Endothelial cell of umbilical vein (primary cell): Measurements from ENCODE around the gene VAC14. TPM values are rescaled to one million over a fixed set of nuclear protein-coding genes. Genes with fewer than 3 reads are reported as not detected.

ENCODE experiments used
- BruUV-seq: library from RNA; stranded (reverse); fragments of 400-500 nt; replicated peaks from 2 replicates; lab custom pipeline; 2021; lab: Mats Ljungman, UMichigan
- CTCF ChIA-PET: fragments of 300-600, 350-600 bp; sonication (Branson Sonifier 250); formaldehyde crosslinking; loops from one replicate; lab custom pipeline; 2021; ENCODE audit warnings: antibody characterized with exemption, inconsistent platforms; lab: Charles Lee
- POLR2A ChIA-PET: fragments of 300-600, 350-600 bp; sonication (Branson Sonifier 250); formaldehyde crosslinking; loops from one replicate; lab custom pipeline; 2021; ENCODE audit warnings: antibody characterized with exemption, inconsistent platforms; lab: Charles Lee
- DNase-seq: peaks from one replicate; pipeline ENCODE4 v3.0.0-alpha.2; 2011; ENCODE audit warnings: low read depth, low spot score
- FAIRE-seq: peaks from 2 replicates; lab custom pipeline; 2011; peaks lifted over from hg19 to GRCh38; lab: Jason Lieb, UNC
- H2AFZ ChIP-seq: 2 replicates; pipeline ENCODE4 v1.6.0; 2012; ENCODE audit warnings: low read depth, low read length, control low read depth, inconsistent platforms
- H3K27ac ChIP-seq: 2 replicates; pipeline ENCODE4 v1.5.1; 2011; ENCODE audit warnings: low read depth, mild to moderate bottlenecking, control low read depth, low read length, moderate library complexity; ENCODE audit not compliant: insufficient read depth
- H3K27me3 ChIP-seq, 2 experiments: 2 replicates each; pipeline versions ENCODE4 v1.6.0 to v1.6.1; 2011; ENCODE audit warnings: low read length in 2 of 2, mixed read lengths in 1 of 2; ENCODE audit not compliant: control insufficient read depth in 2 of 2, insufficient read depth in 2 of 2
- H3K36me3 ChIP-seq, 2 experiments: 2 replicates in 1 of 2; 3 replicates in 1 of 2; pipeline ENCODE4 v1.5.1; 2011; ENCODE audit warnings: low read length in 2 of 2, mild to moderate bottlenecking in 1 of 2, moderate library complexity in 1 of 2; ENCODE audit not compliant: control insufficient read depth in 2 of 2, insufficient read depth in 2 of 2; ENCODE audit errors: extremely low read depth in 1 of 2
- H3K4me1 ChIP-seq: 3 replicates; pipeline ENCODE4 v1.5.1; 2011; ENCODE audit warnings: mild to moderate bottlenecking, low read length; ENCODE audit not compliant: control insufficient read depth, insufficient read depth; ENCODE audit errors: extremely low read depth
- H3K4me2 ChIP-seq: 2 replicates; pipeline ENCODE4 v1.6.1; 2011; ENCODE audit warnings: low read length, control low read depth, mixed read lengths; ENCODE audit not compliant: insufficient read depth
- H3K4me3 ChIP-seq, 3 experiments: fragments of 200-600 bp in 1 of 3; sonication (generic), shearing (Covaris generic) in 1 of 3; replicated peaks in 1 of 3; 2 replicates each; pipeline ENCODE4 v1.5.1; 2011 to 2016; ENCODE audit warnings: control low read depth in 3 of 3, low read length in 3 of 3, mild to moderate bottlenecking in 2 of 3, inconsistent platforms in 1 of 3, low read depth in 1 of 3, moderate library complexity in 1 of 3; ENCODE audit not compliant: insufficient read depth in 1 of 3
- H3K79me2 ChIP-seq: 2 replicates; pipeline ENCODE4 v1.6.0; 2012; ENCODE audit warnings: low read length, inconsistent platforms; ENCODE audit not compliant: control insufficient read depth, insufficient read depth
- H3K9ac ChIP-seq: replicated peaks from 2 replicates; pipeline ENCODE3; 2011; ENCODE audit warnings: low read length, control low read depth; ENCODE audit not compliant: insufficient read depth; ENCODE audit errors: extremely low read depth
- H3K9me1 ChIP-seq: replicated peaks from 3 replicates; pipeline ENCODE4 v1.6.0; 2011; ENCODE audit warnings: mild to moderate bottlenecking, low read length; ENCODE audit not compliant: control insufficient read depth, insufficient read depth; ENCODE audit errors: extremely low read depth
- H3K9me3 ChIP-seq: replicated peaks from 2 replicates; pipeline ENCODE4 v1.5.1; 2012; ENCODE audit warnings: low read length, inconsistent platforms; ENCODE audit not compliant: control insufficient read depth, insufficient read depth
- H4K20me1 ChIP-seq: replicated peaks from 2 replicates; pipeline ENCODE3; 2011; ENCODE audit warnings: mild to moderate bottlenecking, low read length; ENCODE audit not compliant: control insufficient read depth, insufficient read depth; ENCODE audit errors: extremely low read depth
- CTCF ChIP-seq, 2 donors: IDR thresholded peaks; 1 replicate in 1 of 2; 2 replicates in 1 of 2; pipeline ENCODE4 v1.5.1; 2011; ENCODE audit warnings: low read length in 2 of 2, mild to moderate bottlenecking in 2 of 2, moderate library complexity in 2 of 2, control low read depth in 1 of 2, inconsistent platforms in 1 of 2, low read depth in 1 of 2; ENCODE audit not compliant: insufficient read depth in 1 of 2; ENCODE audit errors: extremely low read depth in 1 of 2
- EZH2 ChIP-seq: IDR thresholded peaks from 2 replicates; pipeline ENCODE4 v1.6.1; 2012; ENCODE audit warnings: borderline replicate concordance, low read depth, mild to moderate bottlenecking, moderate library complexity, low read length, inconsistent platforms; ENCODE audit not compliant: severe bottlenecking
- FOS ChIP-seq: IDR thresholded peaks from 2 replicates; pipeline ENCODE4 v1.6.1; 2011; ENCODE audit warnings: mild to moderate bottlenecking, low read length, moderate library complexity, borderline replicate concordance; ENCODE audit not compliant: insufficient read depth
- GATA2 ChIP-seq: IDR thresholded peaks from 2 replicates; pipeline ENCODE4 v1.7.0; 2011; ENCODE audit warnings: low read depth, mild to moderate bottlenecking, moderate library complexity, mixed read lengths, low read length; ENCODE audit not compliant: insufficient read length, insufficient read depth
- JUN ChIP-seq: IDR thresholded peaks from 2 replicates; pipeline ENCODE4 v1.6.1; 2011; ENCODE audit warnings: borderline replicate concordance, low read depth; ENCODE audit not compliant: insufficient read length, insufficient read depth
- MAX ChIP-seq: IDR thresholded peaks from 2 replicates; pipeline ENCODE4 v1.6.1; 2011; ENCODE audit not compliant: insufficient read depth, insufficient read length
- MYC ChIP-seq: IDR thresholded peaks from one replicate; pipeline ENCODE4 v1.6.1; 2011; ENCODE audit warnings: mild to moderate bottlenecking, low read depth, low read length
- POLR2A ChIP-seq: IDR thresholded peaks from 2 replicates; pipeline ENCODE4 v1.6.1; 2012; ENCODE audit warnings: low read depth, mild to moderate bottlenecking, control low read depth, low read length
- POLR2AphosphoS5 ChIP-seq: IDR thresholded peaks from 2 replicates; pipeline ENCODE4 v1.6.1; 2012; ENCODE audit warnings: low read depth, mild to moderate bottlenecking, control low read depth, low read length, moderate library complexity; ENCODE audit not compliant: insufficient read depth
- dilution Hi-C: fragments of 300-500 bp; cut with MboI; formaldehyde crosslinking; loops from one replicate; pipeline ENCODE4 v1.15.0; 2019; ENCODE audit warnings: low sequenced_read_pairs; ENCODE audit not compliant: extremely low pct_ligation_motif_present
- intact Hi-C: fragments of 100-400 bp; cut with micrococcal nuclease; formaldehyde crosslinking; loops from one replicate; pipeline ENCODE4 v1.10.0; 2022
- polyA plus RNA-seq, 4 experiments: library from polyadenylated mRNA; depleted of rRNA in 3 of 4; stranded (reverse) in 3 of 4; unstranded in 1 of 4; fragments of >200 nt; gene quantifications; 2 replicates each; pipeline versions ENCODE4 v1.2.1 to v1.2.3, GENCODE V29; 2011 to 2012; ENCODE audit warnings: missing spikeins in 1 of 4
- total RNA-seq: library from RNA; stranded (reverse); gene quantifications from 2 replicates; pipeline ENCODE4 v1.2.3, GENCODE V29; 2021

Gene VAC14
- total and polyA plus RNA-seq, 2 donors (not counting 3 experiments of a cell fraction or from before 2014, with no cell fraction given), result 37.6 to 57.9 TPM

GRCh38 chr16:70697594-70698170 is 103.3 kb downstream of the VAC14 start:
- Histone ChIP-seq H3K79me2 (no peaks in the 10 kb centered on the region), H3K4me1 (peaks cover 35% of the 10 kb centered on the region), H3K4me2 (no peak overlapping the region), H3K4me3 (no peak overlapping the region), H2AFZ (no peak overlapping the region), H3K27ac (no peak overlapping the region), H3K9me3 (no peaks in the 10 kb centered on the region), H4K20me1 (no peaks in the 10 kb centered on the region), H3K27me3 (no peaks in the 10 kb centered on the region), H3K36me3 (no peaks in the 10 kb centered on the region), H3K9me1 (no peaks in the 10 kb centered on the region), H3K9ac (no peak overlapping the region)
- FAIRE-seq, result no peak
- BruUV-seq, result no TSS peak
- POLR2A ChIA-PET, result no interaction called here
- intact Hi-C loops (no loop called here), dilution Hi-C loops (no loop called here)
- TF ChIP-seq MYC (no peak), POLR2AphosphoS5 (no peak), EZH2 (no peak), JUN (no peak)
- no peak for DNase-seq
- CTCF ChIA-PET, result no interaction called here

- no peak overlapping the region for H3K4me2 ChIP-seq
- ChIA-PET POLR2A (no interaction called here), CTCF (interaction anchor here (0.8 to 3.2 kb wide), 3 partner anchors 9 to 74 kb away, joined by 3 to 19 read pairs (median 3); no protein-coding TSS in a partner anchor)
- BruUV-seq, result no TSS peak
- H3K79me2 ChIP-seq, result no peaks in the 10 kb centered on the region
- dilution Hi-C loops, result no loop called here
- no peaks in the 10 kb centered on the region for H3K27me3 ChIP-seq
- intact Hi-C loops, result no loop called here
- no peak overlapping the region for H3K4me3 ChIP-seq
- no peak overlapping the region for H3K27ac ChIP-seq
- no peak overlapping the region for H2AFZ ChIP-seq
- peak; percentile 53 for FAIRE-seq
- H3K9ac ChIP-seq, result no peak overlapping the region
- no peaks in the 10 kb centered on the region for H3K9me3 ChIP-seq
- H3K9me1 ChIP-seq, result no peaks in the 10 kb centered on the region
- DNase-seq, result no peak
- no peaks in the 10 kb centered on the region for H4K20me1 ChIP-seq
- TF ChIP-seq FOS (no peak), CTCF (IDR thresholded peaks at IDR 0.05; ENCODE audit: extremely low read depth in 1 of 2, insufficient read depth in 1 of 2, low read depth in 1 of 2, low read length in 2 of 2) (no peak), JUN (no peak), GATA2 (no peak), MYC (no peak), POLR2AphosphoS5 (no peak), MAX (no peak), EZH2 (no peak), POLR2A (no peak)
- peaks cover 35% of the 10 kb centered on the region for H3K4me1 ChIP-seq
- H3K36me3 ChIP-seq, result no peaks in the 10 kb centered on the region
These were observed 103.9 kb downstream of the VAC14 start for GRCh38 chr16:70696952-70697593.
